ENCODE results near the gene ITGA5. TPM values are rescaled to one million over a fixed set of nuclear protein-coding genes. Genes with fewer than 3 reads are reported as not detected.

Gene ITGA5
- total and polyA plus RNA-seq, 10 donors = 7.0 to 44.9 (median 28.2) TPM

DNA sequence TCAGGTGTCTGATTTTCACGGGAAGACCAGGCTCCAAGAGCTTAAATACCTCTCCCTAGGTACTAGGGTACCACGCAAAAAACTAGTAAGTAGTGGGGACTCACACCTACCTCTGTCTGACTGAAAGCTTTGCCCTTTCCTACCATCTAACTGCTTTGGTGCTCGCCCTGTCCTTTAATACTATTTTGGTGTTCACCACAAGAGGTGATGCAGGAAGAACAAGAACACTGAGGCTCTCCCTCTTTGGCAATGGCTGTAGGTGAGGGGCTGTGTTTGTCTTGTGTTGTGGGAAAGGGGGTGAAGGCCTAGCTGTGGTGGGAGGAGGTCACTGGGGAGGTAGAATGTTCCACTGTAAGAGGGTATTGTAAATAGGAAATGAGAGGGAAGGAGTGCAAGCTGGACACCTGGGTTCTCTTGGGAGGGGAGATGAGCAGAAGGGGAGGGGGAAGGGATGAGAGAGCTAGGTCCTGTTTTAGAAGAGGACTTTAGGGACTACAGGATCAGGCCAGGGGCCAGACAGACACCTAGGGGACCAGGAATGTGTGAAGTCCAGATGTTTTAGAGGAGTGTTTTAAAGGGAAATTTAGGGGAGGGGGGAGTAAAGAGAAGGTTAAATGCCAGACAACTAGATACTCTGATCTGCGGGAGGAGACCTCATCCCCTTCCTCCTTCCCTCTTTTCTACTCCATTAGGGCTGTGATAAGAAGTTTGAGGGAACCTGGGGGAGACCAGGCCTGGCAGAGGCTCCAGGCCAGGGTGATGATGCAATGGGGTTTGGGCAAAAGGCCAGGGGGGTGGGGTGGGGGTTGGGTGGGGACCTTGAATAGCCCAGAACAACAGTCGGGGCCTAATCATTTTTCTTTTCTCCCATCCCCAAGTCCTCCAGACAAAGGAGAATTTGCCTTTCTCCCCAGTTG, 2.1 kb downstream of the ITGA5 start:
- no peak for DNase-seq
- 44 to 54% (median 46%) methylated on average over 5 of the region's 5 CpGs for WGBS, 5 donors
- Histone ChIP-seq H3K36me3 (no peaks in the 10 kb centered on the region), H3K27me3 (replicated peaks in 1 of 7) (peaks cover 0 to 42% (median 26%) of the 10 kb centered on the region in 7 donors), H3K4me1 (peaks cover 38 to 100% (median 87%) of the 10 kb centered on the region in 6 donors), H3K4me3 (peak overlapping the region in 7 of 8 donors; percentile 54 to 79 (median 66)), H3K27ac (peak overlapping the region; percentile 42 to 95 (median 82)), H3K9me3 (no peaks in the 10 kb centered on the region)
- intact Hi-C loops (cut with DNase I; ENCODE audit: low total_unique reads) = no loop called here
- TF ChIP-seq, protein P1, sequence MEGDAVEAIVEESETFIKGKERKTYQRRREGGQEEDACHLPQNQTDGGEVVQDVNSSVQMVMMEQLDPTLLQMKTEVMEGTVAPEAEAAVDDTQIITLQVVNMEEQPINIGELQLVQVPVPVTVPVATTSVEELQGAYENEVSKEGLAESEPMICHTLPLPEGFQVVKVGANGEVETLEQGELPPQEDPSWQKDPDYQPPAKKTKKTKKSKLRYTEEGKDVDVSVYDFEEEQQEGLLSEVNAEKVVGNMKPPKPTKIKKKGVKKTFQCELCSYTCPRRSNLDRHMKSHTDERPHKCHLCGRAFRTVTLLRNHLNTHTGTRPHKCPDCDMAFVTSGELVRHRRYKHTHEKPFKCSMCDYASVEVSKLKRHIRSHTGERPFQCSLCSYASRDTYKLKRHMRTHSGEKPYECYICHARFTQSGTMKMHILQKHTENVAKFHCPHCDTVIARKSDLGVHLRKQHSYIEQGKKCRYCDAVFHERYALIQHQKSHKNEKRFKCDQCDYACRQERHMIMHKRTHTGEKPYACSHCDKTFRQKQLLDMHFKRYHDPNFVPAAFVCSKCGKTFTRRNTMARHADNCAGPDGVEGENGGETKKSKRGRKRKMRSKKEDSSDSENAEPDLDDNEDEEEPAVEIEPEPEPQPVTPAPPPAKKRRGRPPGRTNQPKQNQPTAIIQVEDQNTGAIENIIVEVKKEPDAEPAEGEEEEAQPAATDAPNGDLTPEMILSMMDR (IDR thresholded peaks at IDR 0.05 in 8 of 11, conservative IDR thresholded peaks at IDR 0.05 in 3 of 11) = no peak
- TF ChIP-seq POLR2AphosphoS5 (IDR thresholded peaks at IDR 0.05) (no peak), POLR2A (IDR thresholded peaks at IDR 0.05) (no peak)

DNA sequence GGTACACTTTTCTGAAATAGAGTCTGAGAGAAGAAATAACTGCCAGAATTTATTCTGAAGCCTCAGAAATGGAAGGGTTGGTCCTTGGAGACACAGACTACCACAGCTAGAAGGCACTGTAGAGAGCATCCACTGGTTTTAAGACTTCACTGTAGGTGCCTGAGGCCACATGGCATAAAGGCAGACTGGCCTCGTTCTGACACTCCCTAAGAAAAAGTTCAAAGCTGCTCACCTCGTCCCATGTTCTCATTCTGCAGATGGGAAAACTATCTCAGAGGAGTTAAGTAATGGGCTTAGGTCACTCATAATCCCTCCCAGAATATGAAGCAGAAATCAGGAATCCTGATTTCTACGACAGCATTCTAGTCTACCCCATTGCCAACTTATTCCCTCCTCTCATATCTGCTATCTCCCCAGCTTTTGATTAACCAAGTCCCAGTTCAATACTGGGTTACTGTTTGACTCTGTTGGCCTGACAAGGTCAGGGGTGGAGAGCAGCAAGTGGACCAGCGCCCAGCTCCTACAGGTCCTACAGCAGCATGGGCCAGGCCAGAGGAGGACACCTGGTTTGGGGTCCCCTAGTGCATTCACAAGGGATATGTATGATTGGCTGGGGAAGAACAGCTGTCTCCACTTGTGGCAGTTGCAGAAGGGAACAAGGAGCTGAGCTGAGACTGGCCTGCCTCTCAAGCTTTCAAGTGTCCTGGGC, 3.7 kb downstream of the ITGA5 start:
- peak overlapping the region in 7 of 8 donors; percentile 15 to 95 (median 86) for H3K27ac ChIP-seq
- DNase-seq = no peak
- peaks cover 0 to 28% (median 24%) of the 10 kb centered on the region in 7 donors for H3K27me3 ChIP-seq (replicated peaks in 1 of 7)
- no peak for TF ChIP-seq POLR2A (IDR thresholded peaks at IDR 0.05)
- no peak for TF ChIP-seq POLR2AphosphoS5 (IDR thresholded peaks at IDR 0.05)
- TF ChIP-seq, protein P1 (IDR thresholded peaks at IDR 0.05 in 8 of 11, conservative IDR thresholded peaks at IDR 0.05 in 3 of 11) = no peak
- H3K36me3 ChIP-seq = peaks cover 0 to 2% (median 0%) of the 10 kb centered on the region in 6 donors
- 51 to 79% (median 63%) methylated on average over 4 of the region's 4 CpGs for WGBS, 5 donors
- no peak overlapping the region for H3K4me3 ChIP-seq
- H3K9me3 ChIP-seq = no peaks in the 10 kb centered on the region
- intact Hi-C loops (cut with DNase I; ENCODE audit: low total_unique reads) = no loop called here
- H3K4me1 ChIP-seq = peaks cover 40 to 100% (median 92%) of the 10 kb centered on the region in 6 donors

DNA sequence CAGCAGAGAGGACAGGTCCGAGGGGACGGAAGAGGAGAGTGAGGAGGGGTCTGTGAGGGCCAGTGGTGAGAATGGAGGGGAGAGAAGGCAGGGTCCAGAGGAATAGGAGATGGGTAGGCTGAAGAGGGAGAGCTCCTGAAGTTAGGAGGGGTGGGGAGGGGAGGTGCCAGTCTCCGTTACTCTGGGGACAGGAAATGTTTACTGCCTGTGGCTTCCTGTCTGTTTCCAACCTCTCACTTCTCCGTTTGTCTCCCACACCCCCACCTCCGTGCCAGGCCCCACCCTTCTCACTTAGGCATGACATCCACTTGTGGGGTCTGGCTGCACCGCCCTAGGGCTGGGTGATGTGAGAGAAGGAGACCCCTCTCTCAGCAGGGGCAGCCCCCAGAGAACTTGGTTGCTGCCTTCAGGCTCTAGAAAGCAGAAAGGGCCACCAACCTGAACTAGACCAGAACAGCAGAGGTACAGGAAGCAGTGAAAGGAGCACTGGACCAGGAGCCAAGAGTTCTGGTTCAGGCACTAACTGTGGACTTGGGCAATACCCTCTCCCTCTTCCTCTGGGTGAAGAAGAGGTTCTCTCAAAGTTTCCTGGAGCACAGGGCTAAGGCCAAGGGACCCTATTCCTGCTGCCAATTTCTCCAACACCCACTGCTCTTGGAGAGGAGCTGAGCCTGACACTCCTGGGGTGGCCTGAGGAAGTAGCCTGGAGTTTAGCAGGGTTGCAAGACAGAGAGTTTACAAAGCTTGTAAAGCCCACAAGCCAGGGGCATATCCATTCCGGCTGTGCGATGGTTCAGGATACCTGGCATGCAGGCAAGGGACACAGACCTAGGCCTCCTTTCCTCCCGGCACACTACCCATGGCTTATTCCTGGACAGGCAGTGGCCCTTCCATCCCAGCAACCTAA, 5.5 kb downstream of the ITGA5 start:
- TF ChIP-seq POLR2AphosphoS5 (IDR thresholded peaks at IDR 0.05) (peak in 2 of 3 donors; percentile 62 to 66), POLR2A (IDR thresholded peaks at IDR 0.05) (peak in 1 of 3 donors; percentile 14)
- TF ChIP-seq, protein P1 (IDR thresholded peaks at IDR 0.05 in 8 of 11, conservative IDR thresholded peaks at IDR 0.05 in 3 of 11) = no peak
- Histone ChIP-seq H3K36me3 (peaks cover 0 to 21% (median 3%) of the 10 kb centered on the region in 6 donors), H3K27me3 (replicated peaks in 1 of 7) (peaks cover 0 to 11% (median 5%) of the 10 kb centered on the region in 7 donors), H3K4me1 (peaks cover 35 to 95% (median 76%) of the 10 kb centered on the region in 6 donors), H3K4me3 (peak overlapping the region in 4 of 8 donors; percentile 15 to 51 (median 18)), H3K9me3 (no peaks in the 10 kb centered on the region), H3K27ac (peak overlapping the region; percentile 62 to 95 (median 84))
- WGBS, 5 donors = 25 to 39% (median 32%) methylated on average over 9 of the region's 9 CpGs
- peak; percentile 93 for DNase-seq
- intact Hi-C loops (cut with DNase I; ENCODE audit: low total_unique reads) = no loop called here

All from spleen (tissue), 11 donors.